Endothelial cell (in vitro differentiated cells): ENCODE results near the gene SLF2. TPM values are rescaled to one million over a fixed set of nuclear protein-coding genes. Genes with fewer than 3 reads are reported as not detected.

ENCODE experiments used
- DNase-seq: peaks from one replicate; pipeline ENCODE4 v3.0.0; 2021; ENCODE audit warnings: low spot score
- H3K27ac Mint-ChIP-seq: one replicate; pipeline ENCODE4 v1.8.0; 2021; ENCODE audit warnings: mixed read lengths, inconsistent platforms; ENCODE audit not compliant: unreplicated experiment
- H3K27me3 Mint-ChIP-seq: one replicate; pipeline ENCODE4 v1.8.0; 2021; ENCODE audit warnings: mild to moderate bottlenecking, moderate library complexity, mixed read lengths, inconsistent platforms; ENCODE audit not compliant: unreplicated experiment
- H3K36me3 Mint-ChIP-seq: one replicate; pipeline ENCODE4 v1.8.0; 2021; ENCODE audit warnings: mild to moderate bottlenecking, low read depth, mixed read lengths, inconsistent platforms; ENCODE audit not compliant: unreplicated experiment
- H3K4me1 Mint-ChIP-seq: one replicate; pipeline ENCODE4 v1.8.0; 2021; ENCODE audit warnings: mild to moderate bottlenecking, mixed read lengths, inconsistent platforms; ENCODE audit not compliant: unreplicated experiment
- H3K4me3 Mint-ChIP-seq: one replicate; pipeline ENCODE4 v1.8.0; 2021; ENCODE audit warnings: mild to moderate bottlenecking, mixed read lengths, inconsistent platforms; ENCODE audit not compliant: unreplicated experiment
- H3K9me3 Mint-ChIP-seq: one replicate; pipeline ENCODE4 v1.8.0; 2021; ENCODE audit warnings: mixed read lengths, inconsistent platforms; ENCODE audit not compliant: unreplicated experiment
- CTCF ChIP-seq: fragments of 200-600 bp; sonication (generic); IDR thresholded peaks from one replicate; pipeline ENCODE4 v1.5.0; 2021; ENCODE audit warnings: antibody characterized with exemption; ENCODE audit not compliant: unreplicated experiment
- total RNA-seq: library from RNA; stranded (reverse); fragmentation: NEBNext Ultra II Directional; extraction: Animal tissue kit (Norgen Biotek cat#: 25700); gene quantifications from one replicate; pipeline ENCODE4 v1.2.1, GENCODE V29; 2021; ENCODE audit not compliant: unreplicated experiment

The SLF2 gene
- total RNA-seq, 1 donor from 2014 or later = 31.2 TPM

DNA sequence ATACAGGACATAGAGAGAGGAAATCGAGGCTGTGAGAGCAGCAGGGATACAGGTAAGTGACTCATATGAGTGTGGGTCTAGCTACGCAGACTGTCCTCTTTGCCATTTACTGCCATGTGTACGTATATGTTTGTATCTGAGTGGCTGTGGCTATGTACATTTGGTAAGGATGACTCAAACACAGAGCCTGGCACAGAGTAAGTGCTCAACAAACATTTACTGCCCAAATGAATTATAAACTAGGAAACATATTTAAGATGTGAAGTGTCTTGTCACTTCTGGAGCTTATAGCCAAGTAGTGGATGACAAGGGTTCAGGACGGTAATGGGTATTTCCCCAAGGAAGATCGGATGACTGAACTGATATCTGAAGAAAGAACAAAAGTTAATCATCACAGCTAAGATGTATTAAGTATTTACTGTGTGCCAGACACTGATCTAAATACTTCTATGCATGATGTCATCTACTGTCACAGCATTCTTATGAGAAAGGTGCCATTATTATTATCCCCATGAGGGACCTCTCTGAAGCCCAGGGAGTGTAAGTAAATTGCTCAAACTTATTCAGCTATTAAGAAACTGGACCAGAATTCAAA lies 68.5 kb downstream of the SLF2 start:
- Mint-ChIP-seq H3K36me3 (peaks cover 29% of the 10 kb centered on the region), H3K4me3 (no peak overlapping the region), H3K27ac (no peak overlapping the region), H3K4me1 (no peaks in the 10 kb centered on the region), H3K9me3 (no peaks in the 10 kb centered on the region), H3K27me3 (peaks cover 11% of the 10 kb centered on the region)
- DNase-seq = no peak
- no peak for TF ChIP-seq CTCF

DNA sequence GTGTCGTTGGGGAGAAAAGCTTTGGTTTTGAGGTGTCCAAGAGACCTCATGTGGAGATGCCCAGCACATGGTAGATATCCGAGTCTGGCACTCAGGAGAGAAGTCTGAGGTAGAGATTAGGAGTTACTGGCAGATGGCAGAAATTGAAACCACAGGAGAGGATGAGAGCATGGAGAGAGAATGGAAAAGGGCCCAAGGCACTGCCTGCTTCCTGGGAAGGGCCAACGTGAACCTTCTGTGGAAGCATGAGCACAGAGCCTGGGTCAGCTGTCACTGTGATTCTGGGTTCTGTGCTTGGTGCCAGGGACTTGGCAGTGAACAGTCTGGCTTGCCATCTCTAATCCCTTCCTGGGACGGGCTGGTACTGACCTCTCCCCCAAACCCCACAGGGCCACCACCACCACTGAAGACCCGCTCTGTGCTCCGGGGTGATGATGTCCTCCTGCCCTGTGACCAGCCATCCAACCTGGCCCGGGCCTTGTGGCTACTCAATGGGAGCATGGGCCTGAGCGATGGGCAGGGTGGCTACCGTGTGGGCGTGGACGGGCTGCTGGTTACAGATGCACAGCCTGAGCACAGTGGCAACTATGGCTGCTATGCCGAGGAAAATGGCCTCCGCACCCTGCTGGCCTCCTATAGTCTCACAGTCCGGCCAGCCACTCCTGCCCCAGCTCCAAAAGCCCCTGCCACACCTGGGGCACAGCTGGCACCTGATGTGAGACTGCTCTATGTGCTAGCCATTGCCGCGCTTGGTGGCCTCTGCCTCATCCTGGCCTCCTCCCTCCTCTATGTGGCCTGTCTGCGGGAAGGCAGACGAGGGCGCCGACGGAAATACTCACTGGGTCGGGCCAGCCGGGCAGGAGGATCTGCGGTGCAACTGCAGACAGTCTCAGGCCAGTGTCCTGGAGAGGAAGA lies 70.4 kb downstream of the SLF2 start:
- Mint-ChIP-seq H3K27me3 (peaks cover 17% of the 10 kb centered on the region), H3K9me3 (no peaks in the 10 kb centered on the region), H3K4me3 (peak overlapping the region; percentile 73), H3K27ac (no peak overlapping the region), H3K36me3 (peaks cover 29% of the 10 kb centered on the region), H3K4me1 (peaks cover 11% of the 10 kb centered on the region)
- no peak for DNase-seq
- TF ChIP-seq CTCF = no peak

GRCh38 chr10:100983868-100984671 lies 71.3 kb downstream of the SLF2 start:
- no peak for DNase-seq

GRCh38 chr10:100984672-100985177 lies 72.0 kb downstream of the SLF2 start:
- H3K36me3 Mint-ChIP-seq = peaks cover 26% of the 10 kb centered on the region
- H3K4me1 Mint-ChIP-seq = peaks cover 12% of the 10 kb centered on the region
- no peak overlapping the region for H3K4me3 Mint-ChIP-seq
- no peak for TF ChIP-seq CTCF
- peaks cover 17% of the 10 kb centered on the region for H3K27me3 Mint-ChIP-seq
- H3K27ac Mint-ChIP-seq = no peak overlapping the region
- no peak for DNase-seq
- H3K9me3 Mint-ChIP-seq = no peaks in the 10 kb centered on the region

More at GRCh38 chr10:100983868-100984671, 71.3 kb downstream of the SLF2 start:
- H3K4me1 Mint-ChIP-seq = peaks cover 12% of the 10 kb centered on the region
- H3K27me3 Mint-ChIP-seq = peaks cover 17% of the 10 kb centered on the region
- H3K9me3 Mint-ChIP-seq = no peaks in the 10 kb centered on the region
- no peak for TF ChIP-seq CTCF
- H3K27ac Mint-ChIP-seq = no peak overlapping the region
- peaks cover 27% of the 10 kb centered on the region for H3K36me3 Mint-ChIP-seq
- no peak overlapping the region for H3K4me3 Mint-ChIP-seq
